Osteoblast (primary cell): ENCODE data around the gene FBXO41. TPM values are rescaled to one million over a fixed set of nuclear protein-coding genes. Genes with fewer than 3 reads are reported as not detected.

Experiments
- DNase-seq: peaks from one replicate; pipeline ENCODE4 v3.0.0; 2011; ENCODE audit warnings: low spot score, mixed read lengths; ENCODE audit not compliant: insufficient read length; ENCODE audit errors: missing footprints
- H2AFZ ChIP-seq: 2 replicates; pipeline ENCODE4 v1.6.0; 2011; ENCODE audit warnings: mild to moderate bottlenecking, low read length
- H3K27ac ChIP-seq: 2 replicates; pipeline ENCODE4 v1.5.1; 2011; ENCODE audit warnings: mild to moderate bottlenecking, low read depth, low read length, moderate library complexity
- H3K27me3 ChIP-seq: 2 replicates; pipeline ENCODE4 v1.6.0; 2012; ENCODE audit warnings: mild to moderate bottlenecking, control low read depth, inconsistent platforms, low read length, moderate library complexity; ENCODE audit not compliant: insufficient read depth
- H3K36me3 ChIP-seq: 2 replicates; pipeline ENCODE4 v1.5.1; 2011; ENCODE audit warnings: mild to moderate bottlenecking, low read length, control low read depth, moderate library complexity; ENCODE audit not compliant: insufficient read depth
- H3K4me1 ChIP-seq: 2 replicates; pipeline ENCODE4 v1.5.1; 2011; ENCODE audit warnings: mild to moderate bottlenecking, low read length, control low read depth, moderate library complexity; ENCODE audit not compliant: insufficient read depth
- H3K4me2 ChIP-seq: 2 replicates; pipeline ENCODE4 v1.6.0; 2011; ENCODE audit warnings: mild to moderate bottlenecking, low read length; ENCODE audit not compliant: insufficient read depth
- H3K4me3 ChIP-seq: fragments of 200-600 bp; sonication (generic); 3 replicates; pipeline ENCODE4 v1.5.1; 2012; ENCODE audit warnings: mild to moderate bottlenecking, low read length, inconsistent platforms; ENCODE audit not compliant: insufficient read depth
- H3K79me2 ChIP-seq: 2 replicates; pipeline ENCODE4 v1.6.0; 2012; ENCODE audit warnings: mild to moderate bottlenecking, low read length, control low read depth, inconsistent platforms; ENCODE audit not compliant: insufficient read depth
- H3K9me3 ChIP-seq: 2 replicates; pipeline ENCODE4 v1.5.1; 2011; ENCODE audit warnings: low read depth, low read length, control low read depth
- H4K20me1 ChIP-seq: 2 replicates; pipeline ENCODE4 v1.6.0; 2012; ENCODE audit warnings: mild to moderate bottlenecking, low read length, control low read depth; ENCODE audit not compliant: insufficient read depth
- CTCF ChIP-seq: IDR thresholded peaks from 2 replicates; pipeline ENCODE4 v1.5.1; 2011; ENCODE audit warnings: mild to moderate bottlenecking, low read depth, low read length, moderate library complexity; ENCODE audit errors: extremely low read depth
- total RNA-seq: library from RNA; depleted of rRNA; stranded (reverse); fragments of >200 nt; gene quantifications from 2 replicates; pipeline ENCODE4 v1.2.3, GENCODE V29; 2012

The FBXO41 gene
- total RNA-seq, 1 donor: 0.36 TPM

GRCh38 chr2:73295751-73296400 lies 11.6 kb upstream of the FBXO41 start:
- no peak overlapping the region for H2AFZ ChIP-seq
- H3K27me3 ChIP-seq: peaks cover 57% of the 10 kb centered on the region
- DNase-seq: peak; percentile 26
- H3K9me3 ChIP-seq: no peaks in the 10 kb centered on the region
- H3K4me3 ChIP-seq: no peak overlapping the region
- no peaks in the 10 kb centered on the region for H3K4me1 ChIP-seq
- no peaks in the 10 kb centered on the region for H4K20me1 ChIP-seq
- no peak for TF ChIP-seq CTCF
- H3K36me3 ChIP-seq: no peaks in the 10 kb centered on the region
- no peak overlapping the region for H3K4me2 ChIP-seq
- H3K79me2 ChIP-seq: no peaks in the 10 kb centered on the region
- H3K27ac ChIP-seq: no peak overlapping the region

- Histone ChIP-seq H2AFZ (no peak overlapping the region), H3K4me1 (no peaks in the 10 kb centered on the region), H3K27ac (no peak overlapping the region), H3K79me2 (no peaks in the 10 kb centered on the region), H3K36me3 (no peaks in the 10 kb centered on the region), H3K4me2 (no peak overlapping the region), H3K27me3 (peaks cover 60% of the 10 kb centered on the region), H3K4me3 (no peak overlapping the region), H4K20me1 (no peaks in the 10 kb centered on the region), H3K9me3 (no peaks in the 10 kb centered on the region)
- no peak for TF ChIP-seq CTCF
- no peak for DNase-seq
Observed at GRCh38 chr2:73294239-73294638, 10.0 kb upstream of the FBXO41 start.

GRCh38 chr2:73293534-73294171 lies 9.4 kb upstream of the FBXO41 start, which contains the start of gene EGR4:
EGR4 (minus strand) TSS chr2:73293548; CDS start chr2:73293317, 231 bp downstream.
- H4K20me1 ChIP-seq: no peaks in the 10 kb centered on the region
- peaks cover 63% of the 10 kb centered on the region for H3K27me3 ChIP-seq

More at GRCh38 chr2:73293534-73294171, 9.4 kb upstream of the FBXO41 start, which contains the start of gene EGR4:
- Histone ChIP-seq H3K79me2 (no peaks in the 10 kb centered on the region), H3K4me2 (peak within 1 kb of the TSS; percentile 75), H3K9me3 (no peaks in the 10 kb centered on the region), H3K4me3 (peak within 1 kb of the TSS; percentile 67), H2AFZ (peak within 1 kb of the TSS; percentile 61), H3K36me3 (no peaks in the 10 kb centered on the region), H3K27ac (no peak within 1 kb of the TSS), H3K4me1 (no peaks in the 10 kb centered on the region)
- peak; percentile 99 for DNase-seq
- no peak for TF ChIP-seq CTCF
